ENCODE data around the gene KRTAP1-4.
"Not testable (repeated sequence)": the region's sequence is repeated elsewhere in the genome, so short reads cannot be mapped to it uniquely, and the experiment has no call there.

KRTAP1-4 gene

GRCh38 chr17:41002814-41003213 is 27.2 kb downstream of the KRTAP1-4 start:
- no peak for DNase-seq

- DNase-seq, result no peak
Measured at GRCh38 chr17:41001795-41002194, 28.2 kb downstream of the KRTAP1-4 start.

GRCh38 chr17:40999563-40999962 is 30.4 kb downstream of the KRTAP1-4 start, which contains the start of gene KRTAP3-2:
Gene KRTAP3-2, minus strand, starts transcription at chr17:40999906. Its CDS starts 53 bp downstream, at chr17:40999853.
- not testable (repeated sequence) for DNase-seq

- DNase-seq, result no peak
Measured at GRCh38 chr17:40997361-40997760, 32.6 kb downstream of the KRTAP1-4 start.

DNA sequence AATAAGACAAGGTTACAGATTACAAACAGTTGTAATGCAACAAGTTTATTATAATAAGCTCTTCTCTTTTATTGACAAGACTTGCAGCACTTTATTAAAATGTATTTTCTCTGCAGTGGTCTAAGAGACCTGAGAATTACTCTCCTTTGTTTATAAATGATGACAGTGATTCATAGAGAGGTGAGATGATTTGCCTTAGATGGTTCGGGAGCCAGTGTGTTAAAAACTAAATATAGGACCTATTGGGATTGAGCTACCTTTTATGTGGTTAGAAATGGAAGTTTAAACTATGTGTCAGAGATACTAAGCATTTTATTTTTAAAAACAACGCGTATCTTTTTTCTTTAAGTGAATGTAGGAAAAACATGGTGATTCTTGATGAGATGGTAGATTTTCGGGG is 33.2 kb downstream of the KRTAP1-4 start:
- no peak for DNase-seq

- no peak for DNase-seq
Measured at GRCh38 chr17:40995116-40995515, 34.9 kb downstream of the KRTAP1-4 start.

DNA sequence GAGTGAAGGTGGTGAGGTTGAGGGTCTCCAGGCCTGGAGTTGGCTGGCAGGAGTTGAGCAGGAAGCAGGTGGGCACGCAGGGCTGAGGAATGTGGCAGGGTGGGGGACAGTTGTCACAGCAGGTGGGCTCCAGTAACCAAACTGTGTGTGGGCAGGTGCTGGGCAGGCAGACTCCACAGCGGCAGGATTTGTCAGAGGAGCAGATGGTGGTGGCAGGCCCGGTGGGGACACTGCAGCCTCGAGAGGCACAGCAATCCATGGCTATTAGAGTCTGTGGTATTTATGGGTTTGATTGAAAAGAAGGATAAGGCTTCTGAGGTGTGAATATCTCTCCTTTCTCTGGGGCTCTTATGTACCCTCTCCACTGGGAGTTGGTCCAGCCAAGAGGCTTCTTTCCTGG is 36.2 kb downstream of the KRTAP1-4 start, which contains the start of gene KRTAP3-3:
Gene KRTAP3-3 (minus strand): TSS at position 326 of the 400 bp plus-strand sequence. CDS start 67 bp downstream, at position 259.
- DNase-seq, result no peak

GRCh38 chr17:40993084-40993483 is 36.9 kb downstream of the KRTAP1-4 start:
- DNase-seq, result no peak

DNA sequence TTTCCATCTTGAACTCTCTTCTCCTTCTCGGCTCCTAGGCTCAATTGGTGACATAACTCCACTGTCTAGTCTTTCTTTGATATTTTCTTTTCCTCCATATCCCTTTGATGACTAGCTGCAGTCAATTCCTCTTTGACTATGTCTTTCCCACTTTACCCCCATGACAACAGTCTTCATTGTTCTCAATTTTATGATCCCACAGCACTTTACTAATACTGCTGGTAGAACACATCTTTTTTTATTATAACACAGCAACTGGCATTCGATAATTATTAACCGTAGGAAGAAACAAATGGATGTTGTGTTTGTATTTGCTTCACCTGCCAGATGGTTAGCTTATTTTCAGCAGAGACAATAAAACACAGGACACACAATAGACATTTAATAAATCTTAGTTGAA is 37.3 kb downstream of the KRTAP1-4 start:
- DNase-seq, result no peak

GRCh38 chr17:40986920-40987319 is 43.1 kb downstream of the KRTAP1-4 start:
- DNase-seq, result no peak

- no peak for DNase-seq
Measured at GRCh38 chr17:40984226-40984625, 45.8 kb downstream of the KRTAP1-4 start, which contains the start of gene KRT40. Gene KRT40, minus strand, starts transcription at chr17:40984326. Its CDS starts 53 bp downstream, at chr17:40984273.

DNA sequence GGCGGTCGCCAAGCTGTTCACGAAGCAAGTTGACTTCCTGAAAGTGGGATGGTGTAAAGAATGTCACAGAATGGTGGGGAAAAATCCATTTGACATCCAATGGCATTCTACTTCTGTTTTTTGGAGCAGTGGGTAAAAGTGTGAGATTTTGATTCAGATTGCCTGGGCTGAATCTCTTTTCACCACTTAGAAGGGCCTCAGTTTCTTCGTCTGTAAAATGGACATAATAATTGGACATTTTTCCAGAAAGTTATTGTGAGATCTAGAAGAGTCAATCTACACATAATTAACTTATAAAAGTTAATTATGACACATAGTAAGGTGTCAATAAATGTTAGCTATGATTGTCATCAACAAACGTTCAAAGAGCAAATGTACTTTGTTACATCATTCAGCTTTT is 48.9 kb downstream of the KRTAP1-4 start:
- no peak for DNase-seq

DNA sequence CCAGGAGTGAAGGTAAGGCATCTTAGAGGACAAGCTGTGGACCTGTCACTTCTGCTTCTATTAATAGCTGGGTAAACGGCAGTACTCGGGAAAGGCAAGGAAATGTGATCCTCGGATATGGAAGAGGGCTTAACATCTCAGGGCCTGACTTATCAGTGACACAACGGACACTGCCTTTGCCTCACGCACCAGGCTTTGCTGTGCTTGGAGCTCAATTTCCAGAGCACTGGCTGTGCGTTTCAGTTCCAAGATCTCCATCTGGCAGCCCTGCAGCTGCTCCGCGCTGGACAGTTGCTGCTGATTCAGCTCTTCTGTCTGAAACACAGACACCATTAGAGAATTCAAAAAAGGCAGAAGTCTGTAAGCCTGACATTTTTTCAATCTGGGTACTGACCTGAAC is 49.4 kb downstream of the KRTAP1-4 start:
- no peak for DNase-seq

GRCh38 chr17:40980117-40980516 is 49.9 kb downstream of the KRTAP1-4 start:
- no peak for DNase-seq
